Kidney glomerular epithelial cell (primary cell): Measurements from ENCODE around the gene CAMSAP1.
"Not testable (repeated sequence)": the region's sequence is repeated elsewhere in the genome, so short reads cannot be mapped to it uniquely, and the experiment has no call there.

Experiments used
- DNase-seq: peaks from one replicate; lab custom pipeline; 2025; lab: John Stamatoyannopoulos, UW

The CAMSAP1 gene

DNA sequence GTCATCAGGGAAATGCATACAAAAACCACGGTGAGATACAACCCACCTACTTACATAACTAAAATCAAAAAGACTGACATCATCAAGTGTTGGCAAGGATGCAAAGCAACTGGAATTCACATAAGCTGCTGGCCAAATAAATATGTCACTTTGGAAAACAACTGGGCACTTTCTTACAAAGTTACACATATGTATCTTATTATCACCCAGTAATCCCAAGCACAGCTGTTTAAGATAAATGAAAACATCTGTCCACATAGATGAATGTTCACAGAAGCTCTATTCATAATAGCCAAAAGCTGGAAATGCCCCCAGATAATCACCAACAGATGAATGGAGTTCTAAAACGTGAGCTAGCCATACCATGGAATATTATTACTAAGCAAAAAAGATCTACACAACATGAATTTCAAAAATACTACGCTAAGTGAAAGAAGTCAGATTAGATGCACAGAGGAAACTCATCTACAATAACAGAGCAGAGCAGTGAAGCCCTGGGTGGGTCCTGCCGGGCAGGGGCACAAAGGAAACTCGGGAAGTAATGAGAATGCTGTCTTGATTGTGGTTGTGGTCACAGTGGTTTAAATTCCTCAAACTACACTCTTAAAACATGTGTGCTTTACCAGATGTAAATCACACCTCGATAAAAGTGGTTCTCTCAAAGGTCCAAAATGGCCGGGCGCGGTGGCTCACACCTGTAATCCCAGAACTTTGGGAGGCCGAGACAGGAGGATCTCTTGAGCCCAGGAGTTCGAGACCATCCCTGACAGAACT, 8.5 kb downstream of the CAMSAP1 start:
- no peak for DNase-seq

DNA sequence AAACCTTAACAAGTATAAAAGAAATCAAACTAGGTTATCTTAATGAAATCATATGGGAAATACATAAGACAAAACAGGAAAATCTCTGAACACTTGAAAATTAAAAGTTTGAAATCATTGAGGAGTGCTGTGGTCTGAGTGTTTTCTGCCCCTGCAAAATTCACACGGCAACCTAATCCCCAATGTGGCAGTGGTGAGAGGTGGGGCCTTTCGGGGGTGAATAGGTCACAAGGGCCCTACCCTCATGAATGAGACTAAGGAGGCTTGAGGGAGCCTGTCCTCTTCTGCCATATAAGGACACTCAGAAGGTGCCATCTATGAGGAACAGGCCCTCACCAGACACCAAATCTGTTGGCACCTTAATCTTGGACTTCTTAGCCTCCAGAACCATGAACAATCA, 10.7 kb downstream of the CAMSAP1 start:
- no peak for DNase-seq

DNA sequence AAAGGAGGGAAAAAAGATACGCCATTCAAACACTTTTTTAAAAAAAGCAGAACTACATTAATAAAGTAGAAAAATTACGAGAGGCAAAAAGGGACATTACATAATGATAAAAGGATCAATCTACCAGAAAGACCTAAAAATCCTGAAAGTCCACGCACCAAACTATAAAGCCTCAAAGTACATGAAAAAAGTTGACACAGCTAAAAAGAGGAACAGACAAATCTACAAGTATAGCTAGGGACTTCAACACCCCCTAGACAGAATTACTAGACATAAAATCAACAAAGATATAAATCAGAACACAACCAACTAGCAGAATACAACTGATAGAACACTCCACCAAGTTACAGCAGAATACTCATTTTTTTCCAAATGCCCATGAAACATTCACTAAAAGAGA, 11.1 kb downstream of the CAMSAP1 start:
- no peak for DNase-seq

DNA sequence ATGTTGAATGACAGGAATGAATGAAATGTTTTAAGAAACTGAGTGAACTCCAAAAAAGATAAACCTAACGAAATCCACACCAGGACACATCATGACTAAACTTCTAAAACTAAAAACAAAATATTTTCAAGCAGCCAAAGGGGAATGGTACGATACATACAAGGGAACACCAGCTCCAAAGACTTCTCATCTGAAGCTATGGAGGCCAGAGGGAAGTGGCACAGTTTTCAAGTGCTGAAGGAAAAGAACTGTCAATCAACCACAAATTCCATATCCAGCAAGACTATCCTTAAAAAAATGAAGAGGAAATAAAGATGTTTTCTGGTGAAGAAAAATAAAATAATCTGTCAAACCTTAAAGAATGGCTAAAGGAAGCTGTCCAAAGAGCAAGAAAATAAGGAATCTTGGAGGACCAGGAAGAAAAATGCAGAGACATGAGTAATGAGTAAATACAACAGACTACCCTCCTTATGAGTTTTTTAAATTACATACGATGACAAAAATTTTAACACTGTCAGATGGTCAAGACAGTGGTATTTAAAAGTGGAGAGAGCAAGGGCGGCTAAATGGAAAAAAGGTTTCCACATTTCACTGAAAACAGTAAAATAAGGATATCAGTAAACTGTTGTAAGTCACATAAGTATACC, 12.0 kb downstream of the CAMSAP1 start:
- no peak for DNase-seq

DNA sequence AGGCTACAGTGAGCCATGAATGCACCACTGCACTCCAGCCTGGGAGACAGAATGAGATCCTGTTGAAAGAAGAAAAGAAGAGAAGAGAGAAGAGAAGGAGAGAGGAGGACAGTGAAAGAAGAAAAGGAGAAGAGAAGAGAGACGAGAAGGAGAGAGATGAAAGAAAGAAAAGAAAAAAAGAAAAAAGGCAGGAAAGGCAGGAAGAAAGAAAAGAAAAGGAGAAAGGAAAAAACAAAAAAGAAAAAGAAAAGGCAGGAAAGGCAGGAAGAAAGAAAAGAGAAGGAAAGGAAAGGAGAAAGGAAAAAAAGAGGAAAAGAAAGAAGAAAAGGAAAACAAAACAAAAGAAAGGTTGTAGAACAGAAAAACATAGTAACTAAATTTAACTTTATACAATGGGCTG, 14.2 kb downstream of the CAMSAP1 start:
- DNase-seq: no peak

DNA sequence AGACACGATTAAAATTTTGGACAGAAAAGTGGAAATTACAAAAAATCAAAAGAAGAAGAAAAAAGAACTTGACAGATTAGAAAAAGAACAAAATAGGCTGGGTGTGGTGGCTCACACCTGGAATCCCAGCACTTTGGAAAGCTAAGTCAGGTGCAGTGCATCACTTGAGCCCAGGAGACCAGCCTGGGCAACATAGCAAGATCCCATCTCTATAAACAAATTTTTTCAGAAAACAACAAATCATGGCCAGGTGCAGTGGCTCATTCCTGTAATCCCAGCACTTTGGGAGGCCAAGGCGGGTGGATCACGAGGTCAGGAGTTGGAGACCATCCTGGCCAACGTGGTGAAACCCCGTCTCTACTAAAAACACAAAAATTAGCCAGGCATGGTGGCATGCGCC, 15.0 kb downstream of the CAMSAP1 start:
- DNase-seq: not testable (repeated sequence)

DNA sequence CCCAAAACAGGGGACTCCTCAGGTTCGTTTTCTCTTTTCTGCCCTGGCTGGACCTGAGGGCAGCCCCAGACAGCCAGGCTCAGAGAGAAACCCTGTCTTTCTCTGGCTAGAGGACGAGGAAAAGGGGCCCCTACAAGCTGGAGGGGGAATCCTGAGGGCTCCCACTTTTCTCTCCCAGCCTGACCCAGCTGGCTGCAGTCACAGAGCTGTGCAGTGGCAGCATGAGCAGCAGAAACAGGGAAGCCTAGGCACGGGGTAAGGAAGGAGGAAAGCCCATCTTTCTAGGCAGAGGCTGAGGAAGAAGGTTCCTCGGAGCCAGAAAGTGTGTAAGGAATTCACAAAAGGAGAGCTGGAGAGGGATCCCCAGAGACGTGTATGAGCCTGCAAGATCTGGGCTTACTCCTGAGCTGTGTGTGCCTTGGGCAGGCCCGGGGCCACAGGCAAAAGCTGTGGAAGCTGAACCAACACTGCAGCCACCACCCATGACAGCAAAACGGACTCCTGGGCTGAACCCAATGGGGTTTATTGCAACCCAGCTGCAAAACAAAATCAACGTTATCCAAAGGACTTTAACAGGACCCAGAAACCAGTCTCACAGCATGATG, 16.2 kb downstream of the CAMSAP1 start:
- no peak for DNase-seq

DNA sequence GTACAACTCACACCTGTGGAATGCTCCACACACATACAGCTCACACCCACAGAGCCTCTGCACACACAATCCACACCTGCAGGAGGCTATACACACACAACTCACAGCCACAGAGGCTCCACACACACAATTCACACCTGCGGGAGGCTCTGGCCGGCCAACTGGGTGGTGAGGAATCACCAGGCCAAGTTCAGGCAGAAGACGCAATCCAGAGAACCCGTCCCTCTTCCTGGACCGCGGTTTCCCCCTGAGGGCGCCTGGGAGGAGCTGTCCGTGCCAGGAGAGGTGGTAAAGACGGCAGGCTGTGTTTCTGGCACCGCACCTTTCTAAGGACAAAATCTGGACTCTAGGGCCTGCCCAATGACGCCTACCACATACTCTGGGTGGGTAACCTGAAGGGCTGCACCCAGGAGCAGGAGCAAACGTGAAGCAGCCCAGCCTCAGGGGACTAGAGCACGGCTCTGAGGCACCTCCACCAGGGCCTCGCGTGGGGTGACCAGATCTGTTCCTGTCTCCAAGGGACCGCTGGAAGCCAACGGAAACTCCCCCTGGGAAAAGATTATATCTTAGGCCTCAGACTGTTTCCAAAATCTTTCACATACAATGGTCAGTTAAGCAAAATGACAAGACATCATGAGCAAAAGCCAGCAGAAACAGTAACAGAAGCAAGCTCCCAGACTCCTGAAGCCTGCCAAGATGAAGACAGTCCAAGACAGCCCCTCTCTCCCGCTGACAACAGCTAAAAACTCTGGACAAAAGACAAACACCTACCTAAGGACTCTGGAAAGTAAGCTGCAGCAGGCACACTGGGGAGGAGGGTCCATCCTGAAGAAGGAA, 16.9 kb downstream of the CAMSAP1 start:
- no peak for DNase-seq

DNA sequence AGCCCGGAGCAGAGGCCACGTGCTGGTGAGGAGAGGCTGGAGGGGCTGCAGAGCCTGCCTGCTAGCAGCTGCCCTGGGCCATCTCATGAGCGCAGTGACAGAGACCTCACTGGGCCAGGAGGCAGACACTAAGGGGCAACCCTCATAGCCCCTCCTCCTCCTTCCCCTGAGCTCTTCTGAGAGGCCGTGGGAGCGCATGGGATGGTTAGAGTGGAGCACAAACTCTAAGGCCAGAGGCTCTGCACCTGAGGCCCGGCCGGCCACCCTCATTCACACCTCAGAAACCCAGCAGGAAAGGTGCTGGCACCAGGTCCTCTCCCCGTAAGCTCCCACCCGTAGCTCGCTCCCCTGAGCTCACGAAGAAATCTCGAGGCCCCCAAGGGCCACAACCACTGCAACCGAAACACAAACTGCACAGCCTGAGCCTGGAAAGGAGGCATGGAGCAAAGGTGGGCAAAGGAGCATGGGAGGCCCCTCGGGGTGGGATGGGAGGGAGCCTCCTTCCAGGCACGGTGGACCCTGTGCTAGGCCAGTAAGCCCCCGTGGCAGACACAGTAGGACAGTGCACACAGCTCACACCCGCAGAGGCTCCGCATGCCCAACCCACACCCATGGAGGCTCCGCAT, 17.7 kb downstream of the CAMSAP1 start:
- no peak for DNase-seq

DNA sequence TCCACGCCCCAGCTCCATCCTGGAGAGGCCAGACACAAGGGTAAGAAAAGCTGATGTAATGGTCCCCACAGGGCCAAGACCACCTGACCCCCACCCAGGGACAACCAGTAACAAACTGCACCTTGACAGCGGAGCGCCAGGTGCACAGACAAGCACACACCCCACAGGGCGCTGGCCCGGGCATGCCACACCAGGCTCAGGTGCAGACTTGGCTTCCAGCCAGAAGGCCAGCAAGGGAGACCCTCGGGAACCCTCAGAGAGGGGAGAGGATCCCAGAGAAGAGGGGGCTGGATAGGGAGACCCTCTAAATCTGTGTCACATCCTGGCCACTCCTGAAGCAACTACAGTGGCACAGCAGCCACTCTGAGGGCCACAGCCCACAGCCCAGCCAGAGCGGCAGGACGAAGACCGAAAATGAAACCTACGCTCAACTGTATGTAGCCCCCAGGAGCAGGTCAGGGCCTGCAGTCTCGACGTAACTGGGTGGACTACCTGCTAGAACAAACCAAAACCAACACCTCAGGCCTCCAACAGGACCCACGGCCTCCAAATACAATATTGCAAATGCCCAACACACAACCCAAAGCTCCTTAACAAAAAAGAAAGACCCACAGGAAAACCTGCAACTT, 18.5 kb downstream of the CAMSAP1 start:
- DNase-seq: no peak

DNA sequence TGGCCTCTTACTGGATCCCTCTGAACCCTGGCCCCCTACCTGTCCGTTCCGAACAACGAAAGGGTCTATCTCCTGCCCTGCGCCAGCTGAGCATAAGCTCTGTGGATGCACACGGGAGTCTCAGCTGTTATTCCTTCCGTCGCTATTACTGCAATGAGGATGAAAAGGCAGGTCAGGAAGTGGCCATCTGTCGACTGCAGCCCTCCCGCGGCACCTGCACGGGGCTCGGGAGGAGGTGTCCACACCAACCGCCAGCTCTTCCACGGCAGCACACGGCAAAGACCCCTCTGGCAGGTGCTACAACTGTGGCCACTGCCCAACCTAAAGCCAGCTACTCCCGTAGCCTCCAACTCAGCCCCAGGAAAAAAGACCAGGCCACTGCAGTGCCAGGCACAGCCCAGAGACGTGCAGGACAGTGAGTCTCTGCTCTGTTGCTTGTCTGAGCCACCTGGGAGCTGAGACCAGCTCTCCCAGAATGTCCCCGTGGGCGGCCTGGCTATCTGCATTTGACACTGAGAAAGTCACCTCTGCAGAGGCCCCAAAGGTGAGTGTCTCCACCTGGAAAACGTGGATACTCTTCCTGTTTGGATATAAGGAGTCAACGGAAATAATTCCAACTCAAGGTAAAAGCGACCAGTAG, 19.1 kb downstream of the CAMSAP1 start:
- no peak for DNase-seq

DNA sequence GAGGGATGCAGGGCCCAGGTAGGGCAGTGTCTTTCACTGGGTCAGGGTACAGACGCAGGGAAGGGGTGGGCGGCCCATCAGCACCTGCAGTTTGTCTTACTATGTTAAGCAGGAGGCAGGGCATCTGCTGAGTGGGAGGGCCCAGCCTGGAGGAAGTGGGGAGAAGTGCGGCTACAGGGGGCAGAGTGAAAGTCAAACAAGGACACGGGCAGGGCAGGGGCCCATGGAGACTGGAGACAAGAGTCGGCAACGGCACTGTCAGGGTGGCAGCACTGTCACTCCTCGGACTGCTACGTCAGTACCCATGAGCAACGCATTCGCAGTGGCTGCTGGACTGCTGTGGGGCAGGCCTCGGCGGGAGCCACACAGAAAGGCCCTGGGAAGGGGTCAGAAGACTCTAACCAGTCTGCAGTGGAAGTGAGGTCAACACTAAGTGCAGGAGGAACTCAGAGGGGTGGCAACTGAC, 19.7 kb downstream of the CAMSAP1 start:
- DNase-seq: no peak

DNA sequence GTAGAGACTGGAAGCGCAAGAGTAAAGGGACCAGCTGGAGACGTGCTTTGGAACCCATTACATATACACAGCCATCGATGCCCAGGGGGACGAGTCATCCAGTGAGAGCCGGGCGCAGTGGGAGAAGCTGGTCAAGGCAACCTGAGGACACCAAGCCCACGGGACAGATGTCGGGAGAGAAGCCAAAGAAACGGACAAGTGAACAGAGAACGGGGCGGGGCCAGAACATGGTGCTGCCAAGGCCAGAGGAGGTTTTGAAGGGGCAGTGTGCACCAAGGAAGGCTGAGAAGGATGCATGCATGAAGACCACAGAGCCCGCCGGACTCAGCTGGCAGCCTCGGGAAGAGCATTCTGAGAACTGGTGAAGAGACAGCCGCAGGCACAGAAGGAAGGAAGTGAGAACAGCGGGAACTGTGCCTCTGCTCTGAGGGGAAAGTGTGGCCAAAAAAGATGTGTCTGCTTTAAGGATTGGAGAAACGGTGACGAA, 20.3 kb downstream of the CAMSAP1 start:
- no peak for DNase-seq

DNA sequence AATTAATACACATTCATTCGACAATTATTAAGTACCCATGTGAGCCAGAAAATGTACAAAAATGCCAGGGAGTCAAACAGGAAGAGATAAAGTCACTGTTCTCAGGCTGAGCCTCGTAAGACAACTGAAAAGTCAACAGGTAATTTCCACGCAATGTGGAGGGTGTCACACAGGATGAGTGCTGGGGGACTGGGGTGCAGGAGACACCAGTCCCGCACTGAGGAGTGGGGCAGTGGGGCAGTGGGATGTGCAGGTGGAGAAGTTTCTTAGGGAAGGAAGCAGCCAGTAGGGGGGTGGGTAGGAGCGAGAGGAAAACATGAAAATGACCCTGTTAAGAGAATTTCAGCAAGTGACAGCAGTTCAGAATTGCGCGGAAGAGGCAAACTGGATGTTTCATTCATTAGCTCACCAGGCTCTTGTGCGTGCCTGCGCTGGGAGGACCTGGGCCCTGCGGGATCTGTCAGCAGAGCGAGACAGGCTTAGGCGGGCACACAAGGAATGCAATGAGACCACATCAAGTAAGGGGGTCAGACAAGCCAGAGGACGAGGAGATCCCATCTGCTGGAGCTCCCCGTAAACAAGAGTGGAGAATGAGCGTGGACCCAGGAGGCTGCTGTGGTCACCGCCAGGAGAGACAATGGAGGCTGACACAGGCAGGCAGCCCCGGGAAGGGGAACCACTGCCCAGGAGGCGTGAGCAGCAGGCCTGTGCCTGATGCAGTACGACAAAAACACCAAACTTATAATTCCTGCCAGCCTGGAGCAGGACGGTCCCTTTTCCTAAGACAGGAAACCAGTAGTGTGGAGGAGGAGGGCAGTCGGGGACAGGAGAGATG, 21.0 kb downstream of the CAMSAP1 start:
- DNase-seq: no peak

DNA sequence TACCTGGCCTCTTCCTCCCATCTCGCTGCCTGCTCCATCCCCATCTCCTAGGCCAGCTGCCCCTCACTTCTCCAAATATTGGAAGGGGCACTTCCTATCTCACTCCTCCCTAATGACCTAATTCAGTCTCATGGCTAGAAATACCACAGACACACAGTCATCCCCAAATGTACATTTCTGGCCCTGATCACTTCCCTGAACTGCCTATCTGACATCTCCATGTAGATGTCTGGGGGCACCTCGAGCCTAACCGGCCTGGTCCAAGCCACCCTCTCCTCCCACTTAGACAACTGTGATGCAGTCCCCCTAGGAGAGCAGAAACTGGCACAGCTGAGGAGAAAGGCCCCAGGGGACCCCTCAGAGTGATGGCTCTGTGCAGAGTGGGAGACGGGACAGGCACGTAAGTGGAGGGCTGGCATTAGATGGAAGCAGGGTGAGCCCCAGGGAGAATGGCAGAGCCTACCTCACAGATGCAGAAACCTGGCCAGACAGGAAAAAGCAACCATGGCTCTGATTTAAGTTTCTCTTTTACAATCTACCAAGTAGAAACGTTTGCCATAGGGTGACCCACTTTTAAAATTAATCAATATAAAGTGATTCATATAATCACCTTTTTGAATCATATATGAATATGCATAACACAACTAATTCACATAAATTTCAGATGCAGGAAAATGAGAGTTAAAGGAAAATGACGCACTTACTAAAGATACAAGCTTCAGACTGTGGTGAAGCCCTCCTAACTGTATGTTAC, 22.1 kb downstream of the CAMSAP1 start:
- DNase-seq: no peak

DNA sequence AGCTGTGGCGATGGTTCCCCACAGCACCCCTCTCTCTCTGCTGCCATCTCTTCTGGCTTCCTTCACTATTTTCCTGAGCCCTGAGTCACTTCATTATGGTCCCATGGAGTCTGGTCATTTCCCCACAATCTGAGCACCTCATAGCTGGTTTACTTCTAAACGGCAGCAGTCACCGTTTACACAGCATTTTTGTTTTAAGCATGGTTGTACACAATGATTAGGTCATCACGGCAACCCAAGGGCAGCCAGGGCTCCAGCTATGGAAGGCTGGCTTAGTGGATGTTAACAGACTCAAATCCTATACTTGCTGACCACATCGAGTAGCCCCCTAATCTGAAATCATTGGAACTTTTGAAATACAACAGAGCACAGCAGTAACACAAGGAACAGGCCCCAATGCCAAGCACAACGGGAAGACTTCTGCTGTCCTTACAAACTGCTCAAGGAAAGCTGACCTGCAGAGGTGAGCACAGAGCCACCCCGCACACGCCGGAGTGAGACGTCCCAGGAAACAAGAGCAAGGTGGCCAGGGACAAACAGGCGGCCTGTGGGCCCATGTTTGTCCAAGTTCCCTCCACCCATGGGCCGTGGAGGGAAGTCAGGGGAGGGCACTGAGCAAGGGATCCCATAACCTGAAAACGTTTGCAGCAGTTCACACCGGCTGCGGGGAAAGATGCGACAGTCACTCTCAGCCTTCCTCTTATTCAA, 22.9 kb downstream of the CAMSAP1 start:
- no peak for DNase-seq

DNA sequence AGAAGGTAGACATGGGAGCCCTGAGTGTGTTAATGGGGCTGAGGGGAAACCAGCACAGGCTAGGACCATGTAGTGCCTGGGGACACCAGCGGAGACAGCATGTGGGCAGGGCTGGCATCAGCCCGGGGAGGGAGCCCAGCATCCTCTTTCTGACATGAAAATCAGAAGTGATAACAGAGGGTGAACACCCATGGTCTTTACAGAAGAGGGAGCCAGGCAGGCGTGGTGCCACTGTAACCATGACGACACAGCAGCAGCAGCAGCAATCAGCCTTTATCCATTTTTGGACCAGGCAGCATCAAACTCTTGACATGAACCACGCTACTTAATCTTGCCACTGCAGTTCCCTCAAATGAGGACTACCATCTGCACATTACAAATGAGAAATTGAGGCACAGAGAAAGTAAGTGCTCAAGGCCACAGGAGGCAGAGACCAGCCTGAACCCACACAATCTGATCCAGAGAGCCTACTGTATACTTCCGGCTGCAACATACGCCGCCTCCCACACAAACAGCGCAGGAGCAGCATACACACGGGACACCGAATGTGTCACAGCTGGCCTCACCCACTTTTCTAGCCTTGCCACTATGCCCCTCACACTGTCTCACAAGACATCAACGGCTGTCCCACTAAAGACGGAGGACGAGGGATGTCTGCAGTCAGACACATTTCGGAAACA, 23.8 kb downstream of the CAMSAP1 start:
- no peak for DNase-seq

DNA sequence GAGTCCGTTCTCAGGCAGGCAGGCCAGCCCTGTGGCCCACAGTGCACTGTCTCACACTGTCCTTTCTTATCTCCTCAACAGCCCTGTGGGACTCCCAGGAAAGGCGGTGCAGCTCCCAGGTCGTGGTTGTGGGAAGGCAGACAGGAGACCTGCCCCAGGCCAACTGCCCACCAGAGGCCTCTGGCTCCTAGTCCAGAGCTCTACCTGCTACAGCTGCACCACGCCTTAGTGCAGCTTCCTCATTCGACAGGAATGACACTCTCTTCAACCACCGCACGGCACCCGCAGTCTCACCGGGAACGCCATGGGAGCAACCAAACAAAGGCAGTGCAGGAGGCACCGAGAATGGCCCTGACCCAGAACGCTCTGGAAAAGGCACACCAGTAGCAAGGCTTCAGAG, 25.3 kb downstream of the CAMSAP1 start:
- no peak for DNase-seq
